Upper lobe of left lung (tissue), 4 donors: Measurements from ENCODE around the gene GAA.

Source experiments
- CTCF ChIP-seq, 6 experiments: fragments of 450-650 bp in 4 of 6; fragments of 200-600 bp in 2 of 6; sonication (generic) in 2 of 6; IDR thresholded peaks; one replicate each; pipeline ENCODE4 v1.5.1; 2016 to 2019; ENCODE audit warnings: antibody characterized with exemption in 6 of 6
- POLR2A ChIP-seq, 4 donors: fragments of 450-650 bp; IDR thresholded peaks; one replicate each; pipeline ENCODE4 v1.5.1; 2016 to 2017; ENCODE audit warnings: antibody characterized with exemption in 4 of 4, mild to moderate bottlenecking in 2 of 4
- POLR2AphosphoS5 ChIP-seq, 2 donors: sonication (generic); formaldehyde crosslinking; IDR thresholded peaks; one replicate each; pipeline ENCODE4 v1.5.1; 2017; ENCODE audit warnings: antibody characterized with exemption in 2 of 2

- no peak for TF ChIP-seq CTCF (IDR thresholded peaks at IDR 0.05)
- no peak for TF ChIP-seq POLR2A (IDR thresholded peaks at IDR 0.05)
- no peak for TF ChIP-seq POLR2AphosphoS5 (IDR thresholded peaks at IDR 0.05)
These were observed 4.8 kb upstream of the GAA start for GRCh38 chr17:80096561-80097021.
